ENCODE results near the gene KCNH3.

Gene KCNH3

DNA sequence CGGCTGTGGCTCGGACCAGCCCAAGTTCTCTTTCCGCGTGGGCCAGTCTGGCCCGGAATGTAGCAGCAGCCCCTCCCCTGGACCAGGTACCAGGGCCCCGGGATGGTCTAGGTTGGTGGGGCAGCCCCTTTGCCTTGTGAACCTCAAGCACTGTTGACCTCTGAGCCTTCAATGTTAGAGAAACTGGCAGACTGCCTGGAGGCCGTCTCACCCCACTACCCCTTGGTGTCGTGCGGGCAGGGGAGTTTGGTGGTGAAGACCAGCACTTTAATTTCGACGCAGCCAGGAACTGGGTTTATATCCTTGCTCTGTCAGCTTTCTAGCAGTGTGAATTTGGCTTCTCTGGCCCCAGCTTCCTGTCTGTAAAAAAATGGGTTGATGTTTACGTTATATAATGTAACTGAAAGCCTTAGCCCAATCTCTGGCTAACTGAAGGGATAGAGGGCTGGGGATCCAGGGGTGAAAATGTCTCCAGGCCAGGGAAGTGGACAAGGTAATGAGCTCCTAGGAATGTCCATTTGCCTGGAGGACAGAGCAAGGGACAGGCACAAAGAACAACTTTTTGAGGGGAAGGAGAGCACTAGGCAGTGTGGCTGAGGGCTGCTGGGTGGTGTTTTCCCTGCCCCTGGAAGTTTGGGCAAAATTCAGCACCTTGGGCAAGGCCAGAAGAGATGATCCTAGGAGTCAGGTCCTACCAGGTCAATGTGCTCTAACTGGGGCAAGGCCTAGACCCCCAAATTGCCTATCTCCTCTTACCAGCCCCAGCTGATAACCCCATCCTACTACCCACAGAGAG is 17.8 kb downstream of the KCNH3 start:
- no peak for FAIRE-seq
- TF ChIP-seq POLR2A (IDR thresholded peaks at IDR 0.05; ENCODE audit: low read depth, low read length): no peak
- DNase-seq (ENCODE audit: insufficient read length, low spot score): no peak

GRCh38 chr12:49557187-49557916 is 18.5 kb downstream of the KCNH3 start:
- TF ChIP-seq POLR2A (IDR thresholded peaks at IDR 0.05; ENCODE audit: low read depth, low read length): no peak
- DNase-seq (ENCODE audit: insufficient read length, low spot score) (no peak), FAIRE-seq (no peak)

GRCh38 chr12:49557917-49558215 is 19.0 kb downstream of the KCNH3 start:
- FAIRE-seq (no peak), DNase-seq (ENCODE audit: insufficient read length, low spot score) (no peak)
- no peak for TF ChIP-seq POLR2A (IDR thresholded peaks at IDR 0.05; ENCODE audit: low read depth, low read length)

DNA sequence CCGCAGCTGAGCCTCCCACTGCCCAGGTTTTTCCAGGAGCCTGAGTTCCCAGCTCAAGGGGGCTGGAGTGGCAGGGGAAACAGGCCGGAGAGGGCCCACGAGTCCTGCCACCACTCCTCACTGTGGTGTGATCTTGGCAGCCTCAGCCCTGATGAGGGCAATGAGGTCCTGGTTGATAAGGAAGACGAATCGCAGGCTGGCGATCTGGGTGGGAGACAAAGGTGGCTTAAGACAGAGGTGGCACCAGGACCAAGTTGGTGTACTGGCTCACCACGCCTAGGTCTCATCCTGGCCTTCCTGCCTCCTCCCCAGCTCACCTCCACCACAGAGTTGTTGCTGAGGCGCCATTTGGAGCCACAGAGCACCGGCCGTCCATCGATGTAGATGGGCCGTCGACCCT is 19.7 kb downstream of the KCNH3 start:
- no peak for TF ChIP-seq POLR2A (IDR thresholded peaks at IDR 0.05; ENCODE audit: low read depth, low read length)
- DNase-seq (ENCODE audit: insufficient read length, low spot score): no peak
- FAIRE-seq: no peak

- TF ChIP-seq POLR2A (IDR thresholded peaks at IDR 0.05; ENCODE audit: low read depth, low read length): no peak
- no peak for FAIRE-seq
Observed at GRCh38 chr12:49559011-49559675, 20.3 kb downstream of the KCNH3 start.

GRCh38 chr12:49560695-49561094 is 21.9 kb downstream of the KCNH3 start:
- TF ChIP-seq POLR2A (IDR thresholded peaks at IDR 0.05; ENCODE audit: low read depth, low read length): no peak
- DNase-seq (ENCODE audit: insufficient read length, low spot score) (no peak), FAIRE-seq (no peak)

More at GRCh38 chr12:49559011-49559675, 20.3 kb downstream of the KCNH3 start:
- no peak for DNase-seq (ENCODE audit: insufficient read length, low spot score)

GRCh38 chr12:49562233-49562632 is 23.4 kb downstream of the KCNH3 start:
- DNase-seq (ENCODE audit: insufficient read length, low spot score): no peak
- FAIRE-seq: no peak
- no peak for TF ChIP-seq POLR2A (IDR thresholded peaks at IDR 0.05; ENCODE audit: low read depth, low read length)

DNA sequence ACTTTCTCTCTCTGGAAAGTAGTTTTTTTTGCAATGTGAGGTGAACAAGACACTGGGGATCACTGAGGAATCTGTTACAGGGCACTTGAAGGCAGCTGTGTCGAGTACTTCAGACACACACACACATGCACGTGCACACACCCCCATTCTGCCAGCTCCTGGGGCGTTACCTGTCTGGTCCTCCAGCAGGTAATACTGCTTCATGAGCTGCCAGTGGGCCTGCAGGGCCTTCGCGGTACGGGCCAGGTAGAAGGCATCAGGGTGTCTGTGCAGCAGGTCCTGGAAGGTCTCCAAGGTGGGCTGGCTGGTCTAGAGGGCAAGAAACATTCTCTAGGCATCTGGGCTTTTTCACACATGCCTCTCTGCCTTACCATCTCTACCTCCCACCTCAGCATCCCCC is 24.0 kb downstream of the KCNH3 start:
- no peak for TF ChIP-seq POLR2A (IDR thresholded peaks at IDR 0.05; ENCODE audit: low read depth, low read length)
- no peak for FAIRE-seq
- DNase-seq (ENCODE audit: insufficient read length, low spot score): no peak

DNA sequence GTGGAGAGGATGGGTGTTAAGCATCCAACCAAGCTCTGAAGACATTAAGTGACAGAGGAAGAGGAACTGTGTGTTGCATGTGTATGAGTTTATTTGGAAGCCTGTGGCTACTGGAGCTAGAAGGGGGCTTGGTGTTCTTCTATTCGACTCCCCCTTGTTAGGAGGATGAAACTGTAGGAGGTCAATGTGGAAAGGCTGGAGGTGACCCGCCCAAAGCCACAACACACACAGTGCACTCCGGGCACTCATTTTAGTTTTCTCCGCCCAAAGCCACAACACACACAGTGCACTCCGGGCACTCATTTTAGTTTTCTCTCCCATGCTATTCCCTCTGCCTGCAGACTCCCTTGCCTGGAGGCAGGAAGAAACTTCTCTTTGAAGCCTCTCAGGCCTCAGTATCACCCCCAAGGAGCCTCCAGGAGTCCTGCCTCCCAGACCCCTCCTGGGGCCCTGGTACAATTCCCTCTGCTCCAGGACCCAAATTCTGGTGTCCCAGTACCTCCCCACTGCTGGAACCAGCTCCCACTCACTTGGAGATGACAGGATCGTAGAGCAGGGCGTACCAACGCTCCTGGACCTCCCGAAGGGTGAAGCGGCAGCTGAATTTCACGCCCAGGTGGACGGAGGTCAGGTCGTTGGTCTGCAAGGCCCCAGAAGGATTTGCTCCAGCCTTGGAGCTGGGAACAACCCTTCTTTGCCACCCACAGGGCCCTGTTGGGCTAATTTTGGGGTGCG is 25.3 kb downstream of the KCNH3 start:
- DNase-seq (ENCODE audit: insufficient read length, low spot score): no peak
- FAIRE-seq: no peak
- TF ChIP-seq POLR2A (IDR thresholded peaks at IDR 0.05; ENCODE audit: low read depth, low read length): no peak

DNA sequence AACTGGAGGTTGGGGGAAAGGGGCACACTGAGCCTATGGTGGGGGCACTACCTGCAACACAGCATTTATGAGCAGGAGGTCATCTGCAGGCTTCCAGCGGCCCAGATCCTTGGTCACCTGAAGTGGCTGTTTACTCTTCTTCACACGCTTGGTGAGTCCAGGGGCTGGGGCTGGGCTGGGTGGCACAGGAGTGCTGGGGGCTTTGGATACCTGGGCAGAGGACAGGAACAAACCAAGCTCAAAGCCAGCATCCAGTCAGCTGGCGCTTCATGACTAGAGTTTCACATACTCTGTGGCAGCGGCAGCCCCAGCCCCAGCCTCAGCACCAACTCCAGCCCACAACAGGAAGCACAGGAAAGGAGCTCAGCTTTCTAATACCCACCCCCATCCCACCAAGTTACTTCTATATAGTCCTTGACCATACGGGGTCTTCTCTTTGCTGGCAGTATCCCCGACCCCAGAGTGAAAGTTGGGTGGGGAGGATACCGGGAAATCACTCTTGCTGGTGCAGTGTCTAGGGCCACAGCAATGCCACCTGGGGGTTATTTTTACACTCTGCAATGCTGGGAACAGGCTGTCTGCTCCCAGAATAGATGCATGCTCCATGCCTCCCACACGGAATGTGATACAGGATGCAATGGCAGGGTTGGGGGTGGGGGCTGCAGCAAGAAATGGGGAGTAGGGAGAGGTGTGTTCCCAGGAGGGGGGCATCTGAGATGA is 26.0 kb downstream of the KCNH3 start:
- no peak for TF ChIP-seq POLR2A (IDR thresholded peaks at IDR 0.05; ENCODE audit: low read depth, low read length)
- DNase-seq (ENCODE audit: insufficient read length, low spot score): no peak
- FAIRE-seq: no peak

DNA sequence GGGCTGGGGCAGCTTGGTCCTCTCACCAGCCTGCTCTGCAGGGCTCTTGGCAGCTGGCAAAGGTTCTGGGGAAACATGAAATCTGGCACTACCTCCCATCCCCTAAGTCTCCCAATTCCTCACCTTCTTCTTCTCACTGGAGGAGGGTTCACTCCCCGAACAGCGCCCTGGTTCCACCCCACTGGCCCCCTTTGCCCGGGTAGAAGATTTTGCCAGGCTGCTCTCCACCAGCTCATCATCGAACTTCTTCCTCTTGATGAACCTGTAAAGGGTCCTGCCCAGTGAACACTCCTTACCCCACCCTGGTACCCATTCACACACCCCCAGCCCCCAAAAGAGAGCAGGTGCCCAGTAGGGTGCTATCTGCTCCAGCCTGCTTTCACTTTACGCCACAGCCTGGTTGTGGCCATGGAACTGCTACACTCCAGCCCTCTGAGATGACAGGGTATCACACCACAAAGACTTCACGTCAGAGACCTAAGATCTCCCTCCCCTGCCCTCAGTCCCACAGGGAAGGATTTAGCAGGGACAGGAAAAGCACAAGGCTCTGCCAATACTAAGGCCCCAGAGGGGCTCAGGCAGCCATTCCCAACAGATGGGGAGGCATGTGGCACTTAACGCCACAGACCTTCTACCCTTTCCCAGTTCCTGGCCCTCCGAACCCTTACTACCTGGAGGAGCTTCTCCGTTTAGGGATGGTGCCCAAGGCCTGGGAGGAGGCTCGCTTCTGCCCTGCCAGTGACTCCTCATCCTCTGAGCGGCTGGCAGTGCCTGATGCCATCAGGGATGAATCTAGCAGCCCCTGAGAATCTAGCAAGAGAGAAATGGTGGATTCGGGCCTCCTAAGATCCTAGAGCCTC is 26.8 kb downstream of the KCNH3 start:
- TF ChIP-seq POLR2A (IDR thresholded peaks at IDR 0.05; ENCODE audit: low read depth, low read length): no peak
- FAIRE-seq (no peak), DNase-seq (ENCODE audit: insufficient read length, low spot score) (no peak)

DNA sequence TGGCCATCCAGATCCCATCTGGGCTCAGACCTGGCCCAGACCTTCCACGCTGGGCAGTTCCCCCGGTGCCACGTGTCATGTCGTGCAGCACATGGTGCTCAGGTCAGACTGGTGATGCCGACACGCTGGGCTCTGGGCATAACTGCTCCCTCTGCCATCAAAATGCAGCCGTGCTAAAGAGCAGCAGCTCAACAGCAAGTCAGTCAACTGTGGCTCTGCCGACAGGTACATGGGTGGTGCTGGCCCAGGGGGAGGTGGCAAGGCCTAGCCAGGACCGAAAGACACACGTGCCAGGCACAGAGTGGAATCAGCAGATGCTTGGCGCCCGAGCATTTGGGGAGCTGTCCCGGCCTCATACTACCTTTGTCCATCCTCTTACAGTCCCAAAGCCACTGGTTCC is 27.5 kb downstream of the KCNH3 start:
- FAIRE-seq (no peak), DNase-seq (ENCODE audit: insufficient read length, low spot score) (no peak)
- TF ChIP-seq POLR2A (IDR thresholded peaks at IDR 0.05; ENCODE audit: low read depth, low read length): no peak

DNA sequence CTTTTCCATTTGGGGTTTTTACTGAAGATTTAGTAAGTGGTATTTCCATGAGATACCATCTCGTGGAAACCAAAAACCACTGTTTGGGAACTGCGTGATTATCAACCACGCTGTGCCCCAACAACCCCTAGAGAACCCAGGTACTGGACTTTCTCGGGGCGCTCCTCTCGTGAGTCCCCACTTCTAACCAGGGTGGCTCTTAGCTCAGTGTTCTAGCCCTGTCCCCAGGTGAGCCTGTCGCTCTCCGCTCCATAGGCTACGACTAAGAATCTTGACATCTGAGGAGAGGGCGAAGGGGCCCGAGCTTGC is 28.4 kb downstream of the KCNH3 start:
- TF ChIP-seq POLR2A (IDR thresholded peaks at IDR 0.05; ENCODE audit: low read depth, low read length): no peak
- no peak for DNase-seq (ENCODE audit: insufficient read length, low spot score)
- no peak for FAIRE-seq

Measured in H54 (cell line).